Measurements from ENCODE around the gene NLRP1. TPM values are rescaled to one million over a fixed set of nuclear protein-coding genes. Genes with fewer than 3 reads are reported as not detected.

NLRP1 gene
- total RNA-seq, 1 donor from 2014 or later: 67.7 TPM

- H3K36me3 ChIP-seq: peaks cover 31 to 52% of the 10 kb centered on the region in 2 donors
- no peak overlapping the region for H3K27ac ChIP-seq
- no peak for DNase-seq (ENCODE audit: low spot score in 2 of 2)
- no peaks in the 10 kb centered on the region for H3K27me3 ChIP-seq
- TF ChIP-seq CTCF (IDR thresholded peaks at IDR 0.05): no peak
- intact Hi-C loops (cut with DNase I): no loop called here
- no peaks in the 10 kb centered on the region for H3K4me1 ChIP-seq
- no peak overlapping the region for H3K4me3 ChIP-seq
- H3K9me3 ChIP-seq: no peaks in the 10 kb centered on the region
These were observed 30.8 kb downstream of the NLRP1 start for GRCh38 chr17:5553479-5553878.

- Histone ChIP-seq H3K4me3 (no peak overlapping the region), H3K36me3 (peaks cover 28 to 51% of the 10 kb centered on the region in 2 donors), H3K9me3 (no peaks in the 10 kb centered on the region), H3K27me3 (no peaks in the 10 kb centered on the region), H3K27ac (no peak overlapping the region), H3K4me1 (no peaks in the 10 kb centered on the region)
- TF ChIP-seq CTCF (IDR thresholded peaks at IDR 0.05): no peak
- intact Hi-C loops (cut with DNase I): no loop called here
- no peak for DNase-seq (ENCODE audit: low spot score in 2 of 2)
These were observed 31.5 kb downstream of the NLRP1 start for GRCh38 chr17:5552841-5553240.

- Histone ChIP-seq H3K27ac (no peak overlapping the region), H3K27me3 (no peaks in the 10 kb centered on the region), H3K4me1 (no peaks in the 10 kb centered on the region), H3K4me3 (no peak overlapping the region), H3K9me3 (no peaks in the 10 kb centered on the region), H3K36me3 (peaks cover 60 to 77% of the 10 kb centered on the region in 2 donors)
- TF ChIP-seq CTCF (IDR thresholded peaks at IDR 0.05): no peak
- DNase-seq (ENCODE audit: low spot score in 2 of 2): no peak
- intact Hi-C loops (cut with DNase I): no loop called here
These were observed 39.0 kb downstream of the NLRP1 start for GRCh38 chr17:5545051-5545987.

GRCh38 chr17:5544115-5544514, 40.2 kb downstream of the NLRP1 start:
- Histone ChIP-seq H3K36me3 (peaks cover 71 to 78% of the 10 kb centered on the region in 2 donors), H3K27me3 (no peaks in the 10 kb centered on the region), H3K4me1 (no peaks in the 10 kb centered on the region), H3K27ac (no peak overlapping the region), H3K9me3 (no peaks in the 10 kb centered on the region), H3K4me3 (no peak overlapping the region)
- TF ChIP-seq CTCF (IDR thresholded peaks at IDR 0.05): no peak
- intact Hi-C loops (cut with DNase I): no loop called here
- no peak for DNase-seq (ENCODE audit: low spot score in 2 of 2)

GRCh38 chr17:5541610-5542202, 42.6 kb downstream of the NLRP1 start:
- no peaks in the 10 kb centered on the region for H3K9me3 ChIP-seq
- no peaks in the 10 kb centered on the region for H3K27me3 ChIP-seq
- no peaks in the 10 kb centered on the region for H3K4me1 ChIP-seq
- H3K27ac ChIP-seq: no peak overlapping the region
- no peak for TF ChIP-seq CTCF (IDR thresholded peaks at IDR 0.05)
- DNase-seq (ENCODE audit: low spot score in 2 of 2): no peak
- intact Hi-C loops (cut with DNase I): no loop called here
- no peak overlapping the region for H3K4me3 ChIP-seq
- peaks cover 71 to 89% of the 10 kb centered on the region in 2 donors for H3K36me3 ChIP-seq
